Stomach (tissue), 4 donors: ENCODE results near the gene C8B.

Experiments used
- POLR2A ChIP-seq, 4 donors: fragments of 450-650 bp; IDR thresholded peaks; one replicate each; pipeline ENCODE4 v1.6.1; 2016; ENCODE audit warnings: antibody characterized with exemption in 4 of 4, control low read depth in 2 of 4, mild to moderate bottlenecking in 1 of 4, moderate library complexity in 1 of 4
- POLR2AphosphoS5 ChIP-seq, 3 donors: sonication (generic); formaldehyde crosslinking; IDR thresholded peaks; one replicate each; pipeline ENCODE4 v1.6.1; 2016; ENCODE audit warnings: antibody characterized with exemption in 3 of 3
- TF ChIP-seq, protein P1 (sequence below), 7 experiments: fragments of 450-650 bp in 4 of 7; fragments of 200-600 bp in 3 of 7; sonication (generic) in 3 of 7; IDR thresholded peaks; one replicate each; pipeline ENCODE4 v1.5.1; 2016 to 2019; ENCODE audit warnings: antibody characterized with exemption in 7 of 7, control low read depth in 2 of 7, mild to moderate bottlenecking in 1 of 7

DNA sequence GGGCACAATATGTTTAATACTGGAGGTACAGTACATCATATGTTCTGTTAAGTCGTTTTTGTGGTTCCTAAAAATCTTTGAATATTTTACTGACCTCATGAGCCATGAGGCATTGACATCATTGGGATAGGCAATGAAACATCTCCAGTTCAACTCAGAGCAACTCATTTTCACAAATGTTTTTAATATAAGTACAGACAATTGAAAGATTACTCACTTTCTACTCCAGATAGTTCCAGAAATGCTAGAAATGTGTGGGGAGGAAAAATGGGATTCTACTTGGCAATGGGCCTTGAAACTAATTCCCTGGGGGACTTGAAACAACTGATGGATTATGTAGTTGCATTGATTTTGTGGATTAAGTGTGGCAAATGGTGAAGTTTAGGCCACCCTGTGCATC, 7.2 kb upstream of the C8B start:
- TF ChIP-seq, protein P1, sequence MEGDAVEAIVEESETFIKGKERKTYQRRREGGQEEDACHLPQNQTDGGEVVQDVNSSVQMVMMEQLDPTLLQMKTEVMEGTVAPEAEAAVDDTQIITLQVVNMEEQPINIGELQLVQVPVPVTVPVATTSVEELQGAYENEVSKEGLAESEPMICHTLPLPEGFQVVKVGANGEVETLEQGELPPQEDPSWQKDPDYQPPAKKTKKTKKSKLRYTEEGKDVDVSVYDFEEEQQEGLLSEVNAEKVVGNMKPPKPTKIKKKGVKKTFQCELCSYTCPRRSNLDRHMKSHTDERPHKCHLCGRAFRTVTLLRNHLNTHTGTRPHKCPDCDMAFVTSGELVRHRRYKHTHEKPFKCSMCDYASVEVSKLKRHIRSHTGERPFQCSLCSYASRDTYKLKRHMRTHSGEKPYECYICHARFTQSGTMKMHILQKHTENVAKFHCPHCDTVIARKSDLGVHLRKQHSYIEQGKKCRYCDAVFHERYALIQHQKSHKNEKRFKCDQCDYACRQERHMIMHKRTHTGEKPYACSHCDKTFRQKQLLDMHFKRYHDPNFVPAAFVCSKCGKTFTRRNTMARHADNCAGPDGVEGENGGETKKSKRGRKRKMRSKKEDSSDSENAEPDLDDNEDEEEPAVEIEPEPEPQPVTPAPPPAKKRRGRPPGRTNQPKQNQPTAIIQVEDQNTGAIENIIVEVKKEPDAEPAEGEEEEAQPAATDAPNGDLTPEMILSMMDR (IDR thresholded peaks at IDR 0.05): no peak
- TF ChIP-seq POLR2A (IDR thresholded peaks at IDR 0.05): no peak
- no peak for TF ChIP-seq POLR2AphosphoS5 (IDR thresholded peaks at IDR 0.05)
